Measurements from ENCODE around the gene LMX1A. TPM values are rescaled to one million over a fixed set of nuclear protein-coding genes. Genes with fewer than 3 reads are reported as not detected.

The LMX1A gene
- total RNA-seq, 1 donor from 2014 or later, result not detected

- DNase-seq (ENCODE audit: low read depth), result no peak
Measured at GRCh38 chr1:165225062-165225461, 131.5 kb downstream of the LMX1A start.

DNA sequence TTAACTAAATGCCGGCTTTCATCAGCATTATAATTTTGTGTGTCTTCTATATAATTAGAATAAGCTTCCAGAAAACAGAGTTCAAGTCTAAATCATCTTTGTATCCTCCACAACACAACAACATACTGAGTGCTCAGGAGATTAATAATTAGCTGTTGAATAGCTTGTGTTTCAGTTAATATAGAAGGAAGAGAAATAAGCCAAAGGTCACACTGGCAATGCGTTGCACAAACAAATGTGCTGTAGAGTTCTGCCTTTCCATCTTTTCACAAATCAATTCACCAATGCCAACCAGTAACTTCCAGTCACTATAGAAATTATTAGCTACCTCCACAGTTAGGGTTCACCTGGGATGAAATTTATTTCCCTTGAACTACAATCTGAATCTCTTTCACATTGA lies 132.0 kb downstream of the LMX1A start:
- DNase-seq (ENCODE audit: low read depth), result no peak

GRCh38 chr1:165222580-165222979 lies 133.9 kb downstream of the LMX1A start:
- DNase-seq (ENCODE audit: low read depth), result no peak

DNA sequence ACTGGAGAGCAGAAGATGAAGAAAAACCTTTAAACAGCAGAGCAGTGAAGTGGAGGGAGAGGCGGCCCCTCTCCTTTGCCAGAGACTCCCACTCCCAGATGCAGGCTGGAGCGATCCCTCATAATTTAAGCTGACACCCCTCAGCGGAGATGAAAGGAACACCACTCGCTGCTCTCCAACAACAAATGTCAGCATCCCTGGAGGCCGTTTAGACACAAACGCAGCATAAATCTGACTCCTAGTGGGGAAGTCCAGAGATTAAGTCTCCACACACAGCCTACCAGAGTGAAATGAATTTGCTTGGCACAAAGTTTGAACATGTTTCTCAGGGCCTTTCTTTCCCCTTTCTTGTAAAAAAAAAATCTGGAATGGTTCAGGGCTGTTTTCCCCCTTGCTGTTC lies 137.8 kb downstream of the LMX1A start:
- no peak for DNase-seq (ENCODE audit: low read depth)

- no peak for DNase-seq (ENCODE audit: low read depth)
Measured at GRCh38 chr1:165217958-165218357, 138.6 kb downstream of the LMX1A start.

GRCh38 chr1:165216254-165216653 lies 140.3 kb downstream of the LMX1A start:
- DNase-seq (ENCODE audit: low read depth), result no peak

DNA sequence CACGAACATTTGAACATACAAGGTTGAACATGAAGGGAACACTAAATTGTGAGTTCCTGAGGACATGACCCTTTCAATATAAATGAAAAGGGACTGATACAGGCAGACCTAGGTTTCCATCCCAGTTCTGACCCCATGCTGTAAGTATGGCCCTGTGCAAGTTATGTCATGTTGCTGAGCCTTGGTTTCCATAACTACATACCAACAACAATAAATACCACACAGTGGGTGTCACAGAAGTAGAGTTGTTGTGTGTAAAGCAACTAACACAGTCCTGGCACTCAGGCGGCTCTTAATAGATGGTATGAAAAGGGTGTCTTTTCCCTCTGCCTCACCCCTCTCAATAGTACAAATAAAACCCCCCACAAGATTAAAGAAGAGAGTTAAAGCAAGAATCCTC lies 140.8 kb downstream of the LMX1A start:
- no peak for DNase-seq (ENCODE audit: low read depth)

- DNase-seq (ENCODE audit: low read depth), result no peak
Measured at GRCh38 chr1:165212229-165212628, 144.3 kb downstream of the LMX1A start.

DNA sequence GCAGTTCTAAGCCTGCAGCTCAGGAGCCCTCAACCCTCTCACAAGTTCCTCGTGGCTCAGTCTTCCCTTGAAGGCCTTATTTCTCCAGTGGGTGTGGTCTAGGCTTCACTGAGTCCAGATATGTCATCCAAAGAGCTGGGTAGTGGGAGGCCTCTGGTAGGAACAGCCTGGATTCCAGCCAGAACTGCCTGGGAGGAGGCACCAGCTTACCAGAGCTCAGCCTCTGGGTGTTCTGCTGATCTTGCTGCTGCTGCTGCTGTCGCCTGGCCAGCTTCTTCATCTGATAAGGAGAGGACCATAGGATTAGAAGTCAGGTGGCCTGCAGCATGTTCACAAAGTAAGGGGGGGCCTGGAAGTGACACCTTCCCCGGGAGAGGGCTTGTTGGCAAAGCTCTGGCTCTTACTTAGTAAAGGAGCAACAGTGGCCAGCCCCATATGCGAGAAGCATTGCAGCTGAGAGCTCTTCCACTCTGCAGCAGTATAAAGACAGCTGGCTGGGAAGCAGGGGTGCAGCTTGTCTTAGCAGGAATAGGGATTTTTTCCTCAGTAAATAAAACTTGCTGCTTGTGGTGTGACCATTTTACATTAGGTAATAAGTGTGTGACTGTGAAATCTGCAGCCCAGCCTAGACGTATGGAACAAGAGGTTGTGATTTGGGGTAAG lies 148.5 kb downstream of the LMX1A start:
- DNase-seq (ENCODE audit: low read depth), result no peak

- no peak for DNase-seq (ENCODE audit: low read depth)
Measured at GRCh38 chr1:165205145-165205544, 151.4 kb downstream of the LMX1A start.

DNA sequence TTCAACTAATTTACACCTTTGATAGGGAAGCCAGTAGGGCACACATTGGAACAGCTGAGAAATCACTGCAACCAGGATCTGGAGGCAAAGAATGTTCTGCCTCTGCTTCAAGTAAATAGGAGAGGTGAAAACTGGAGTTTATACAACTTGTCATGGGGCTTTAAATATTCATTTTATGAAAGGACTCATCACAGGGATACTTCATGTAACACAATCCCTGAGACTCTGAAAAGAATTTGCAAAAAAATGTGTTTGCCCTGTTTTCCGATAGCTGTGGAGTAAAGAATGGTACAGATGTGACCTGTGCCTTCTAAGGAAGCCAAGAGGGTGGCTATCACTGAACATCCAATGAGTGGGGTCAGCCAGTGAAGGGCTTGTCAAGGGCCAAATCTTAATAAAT lies 152.0 kb downstream of the LMX1A start:
- no peak for DNase-seq (ENCODE audit: low read depth)

- DNase-seq (ENCODE audit: low read depth), result no peak
Measured at GRCh38 chr1:165191087-165191486, 165.4 kb downstream of the LMX1A start.

DNA sequence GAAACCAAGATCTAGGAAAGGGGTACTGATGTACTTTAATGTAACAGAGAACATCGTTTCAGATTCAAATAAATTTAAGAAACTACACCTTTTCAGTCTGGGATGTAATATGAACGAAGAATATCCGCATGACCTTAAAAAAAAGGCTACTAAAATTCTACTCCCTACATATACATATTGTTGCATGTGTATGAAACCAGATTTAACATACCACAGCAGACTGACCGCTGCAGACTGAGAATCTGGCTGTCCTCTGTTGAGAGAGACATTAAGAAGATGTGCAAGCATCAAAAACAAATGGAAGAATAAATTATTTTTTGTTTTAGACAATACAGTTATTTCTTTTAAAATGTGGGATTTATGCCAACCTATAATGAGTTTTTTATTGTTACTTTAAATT lies 166.6 kb downstream of the LMX1A start:
- DNase-seq (ENCODE audit: low read depth), result no peak

- no peak for DNase-seq (ENCODE audit: low read depth)
Measured at GRCh38 chr1:165189011-165189410, 167.5 kb downstream of the LMX1A start.

- no peak for DNase-seq (ENCODE audit: low read depth)
Measured at GRCh38 chr1:165187031-165188009, 169.2 kb downstream of the LMX1A start.

DNA sequence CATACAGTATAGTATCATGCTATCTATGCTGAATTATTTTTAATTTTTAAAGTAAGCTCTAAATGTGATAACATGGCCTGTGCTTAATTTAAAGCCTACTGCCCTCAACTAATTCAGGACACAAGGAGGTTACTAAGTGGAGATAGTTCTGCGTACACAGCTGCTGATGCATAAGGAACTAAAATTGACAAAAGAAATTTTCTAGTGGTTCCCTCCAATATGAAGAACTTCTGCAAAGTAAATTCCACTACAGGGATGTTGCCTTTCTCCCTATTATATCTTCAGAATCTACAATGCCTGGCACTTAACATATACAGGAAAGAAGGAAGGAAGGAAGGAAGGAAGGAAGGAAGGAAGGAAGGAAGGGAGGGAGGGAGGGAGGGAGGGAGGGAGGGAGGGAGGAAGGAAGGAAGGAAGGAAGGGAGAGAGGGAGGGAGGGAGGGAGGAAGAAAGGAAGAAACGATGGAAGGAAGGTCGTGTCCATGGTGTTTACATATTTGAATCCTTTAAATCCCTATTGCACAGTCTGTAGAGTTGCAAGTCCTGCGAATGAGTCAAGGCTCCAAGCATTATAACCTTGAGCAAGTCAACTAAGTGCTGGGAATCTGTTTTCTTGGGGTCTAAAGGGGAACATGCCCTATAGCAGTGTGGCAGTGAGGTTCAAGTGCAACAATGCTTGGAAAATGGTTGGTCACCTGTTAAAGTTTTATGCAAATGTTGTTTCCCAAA lies 171.2 kb downstream of the LMX1A start:
- no peak for DNase-seq (ENCODE audit: low read depth)

- DNase-seq (ENCODE audit: low read depth), result no peak
Measured at GRCh38 chr1:165182975-165183374, 173.5 kb downstream of the LMX1A start.

- DNase-seq (ENCODE audit: low read depth), result no peak
Measured at GRCh38 chr1:165179306-165179705, 177.2 kb downstream of the LMX1A start.

DNA sequence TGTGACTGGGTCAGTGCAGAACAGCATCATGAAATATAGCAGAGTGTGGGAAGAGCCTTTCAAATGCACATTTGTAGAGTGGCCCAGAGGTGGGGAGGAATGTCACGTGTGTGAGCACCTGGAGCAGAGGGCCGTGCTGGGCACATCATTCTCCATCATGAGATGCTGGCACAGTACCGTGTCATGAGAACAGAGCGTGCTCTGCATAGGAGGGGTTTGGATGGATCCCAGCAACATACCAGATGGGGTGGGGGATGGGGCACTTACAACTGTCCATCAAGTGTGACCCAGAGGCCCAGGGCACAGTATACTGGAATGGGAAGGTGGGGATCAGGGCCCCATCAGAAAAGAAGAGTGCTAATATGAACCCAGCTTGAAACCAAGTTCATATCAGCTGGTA lies 182.0 kb downstream of the LMX1A start:
- no peak for DNase-seq (ENCODE audit: low read depth)

- no peak for DNase-seq (ENCODE audit: low read depth)
Measured at GRCh38 chr1:165173818-165174217, 182.7 kb downstream of the LMX1A start.

GRCh38 chr1:165173409-165173808 lies 183.1 kb downstream of the LMX1A start:
- no peak for DNase-seq (ENCODE audit: low read depth)

GRCh38 chr1:165172666-165173065 lies 183.8 kb downstream of the LMX1A start:
- DNase-seq (ENCODE audit: low read depth), result no peak

Data from myocyte (in vitro differentiated cells).